Thyroid gland (tissue), 4 donors: Measurements from ENCODE around the gene DIP2C.

ENCODE experiments used
- POLR2A ChIP-seq, 2 donors: fragments of 450-650 bp; IDR thresholded peaks; one replicate each; pipeline ENCODE4 v1.6.1; 2017; ENCODE audit warnings: antibody characterized with exemption in 2 of 2, mild to moderate bottlenecking in 2 of 2, moderate library complexity in 1 of 2
- TF ChIP-seq, protein P1 (sequence below), 6 experiments: fragments of 200-600 bp in 3 of 6; fragments of 450-650 bp in 3 of 6; sonication (generic) in 3 of 6; IDR thresholded peaks; one replicate each; pipeline ENCODE4 v1.5.1; 2016 to 2019; ENCODE audit warnings: antibody characterized with exemption in 6 of 6, mild to moderate bottlenecking in 2 of 6, inconsistent platforms in 1 of 6, moderate library complexity in 1 of 6

DNA sequence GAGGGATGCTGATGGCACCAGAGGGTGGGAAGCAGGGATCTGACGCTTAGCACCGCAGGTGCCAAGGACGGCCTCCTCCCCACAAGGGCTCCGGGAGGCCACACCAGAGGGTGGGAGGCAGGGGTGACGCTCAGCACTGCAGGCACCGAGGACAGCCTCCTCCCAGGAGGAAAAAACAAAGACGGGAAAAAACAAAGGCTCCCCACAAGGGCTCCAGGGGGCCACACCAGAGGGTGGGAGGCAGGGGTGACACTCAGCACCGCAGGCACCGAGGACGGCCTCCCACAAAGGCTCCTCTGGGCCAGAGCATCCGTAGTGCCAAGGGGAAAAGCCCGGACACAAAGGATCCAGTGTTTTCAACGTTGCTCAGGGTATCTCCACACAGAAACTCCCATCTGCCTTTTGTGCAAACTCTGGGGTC, 25.6 kb downstream of the DIP2C start:
- TF ChIP-seq, protein P1, sequence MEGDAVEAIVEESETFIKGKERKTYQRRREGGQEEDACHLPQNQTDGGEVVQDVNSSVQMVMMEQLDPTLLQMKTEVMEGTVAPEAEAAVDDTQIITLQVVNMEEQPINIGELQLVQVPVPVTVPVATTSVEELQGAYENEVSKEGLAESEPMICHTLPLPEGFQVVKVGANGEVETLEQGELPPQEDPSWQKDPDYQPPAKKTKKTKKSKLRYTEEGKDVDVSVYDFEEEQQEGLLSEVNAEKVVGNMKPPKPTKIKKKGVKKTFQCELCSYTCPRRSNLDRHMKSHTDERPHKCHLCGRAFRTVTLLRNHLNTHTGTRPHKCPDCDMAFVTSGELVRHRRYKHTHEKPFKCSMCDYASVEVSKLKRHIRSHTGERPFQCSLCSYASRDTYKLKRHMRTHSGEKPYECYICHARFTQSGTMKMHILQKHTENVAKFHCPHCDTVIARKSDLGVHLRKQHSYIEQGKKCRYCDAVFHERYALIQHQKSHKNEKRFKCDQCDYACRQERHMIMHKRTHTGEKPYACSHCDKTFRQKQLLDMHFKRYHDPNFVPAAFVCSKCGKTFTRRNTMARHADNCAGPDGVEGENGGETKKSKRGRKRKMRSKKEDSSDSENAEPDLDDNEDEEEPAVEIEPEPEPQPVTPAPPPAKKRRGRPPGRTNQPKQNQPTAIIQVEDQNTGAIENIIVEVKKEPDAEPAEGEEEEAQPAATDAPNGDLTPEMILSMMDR (IDR thresholded peaks at IDR 0.05), result no peak
- TF ChIP-seq POLR2A (IDR thresholded peaks at IDR 0.05), result no peak
